Right cardiac atrium (tissue), 5 donors: ENCODE data around the gene UNC119. TPM values are rescaled to one million over a fixed set of nuclear protein-coding genes. Genes with fewer than 3 reads are reported as not detected.
A peak's percentile ranks its signal among the peaks of the same experiment; 100 is the strongest.

ENCODE experiments used
- ATAC-seq, 2 donors: fragments of 200-7000 bp; cut with Tn5 transposase; one replicate each; pipeline versions ENCODE4 v1.8.0 to v1.9.1; 2020; ENCODE audit warnings: moderate library complexity in 2 of 2, mild to moderate bottlenecking in 1 of 2
- DNase-seq, 3 donors: peaks; one replicate each; pipeline ENCODE4 v3.0.0-alpha.2; 2020
- H3K27ac ChIP-seq: one replicate; pipeline ENCODE4 v1.5.1; 2013; ENCODE audit warnings: mild to moderate bottlenecking, low read length, control low read depth, moderate library complexity
- H3K27me3 ChIP-seq: one replicate; pipeline ENCODE4 v1.6.1; 2013; ENCODE audit not compliant: control insufficient read depth, insufficient read depth
- H3K4me1 ChIP-seq: one replicate; pipeline ENCODE4 v1.6.1; 2013; ENCODE audit warnings: low read length; ENCODE audit not compliant: control insufficient read depth, insufficient read depth
- H3K4me3 ChIP-seq: one replicate; pipeline ENCODE4 v1.5.1; 2013; ENCODE audit warnings: low read length, control low read depth
- H3K9me3 ChIP-seq: one replicate; pipeline ENCODE4 v1.6.1; 2013; ENCODE audit warnings: low read length; ENCODE audit not compliant: control insufficient read depth
- whole genome bisulfite sequencing: extraction: QIAGEN DNeasy Blood & Tissue Kit; methylation state at CpG from one replicate; pipeline ENCODE4 v1.1.7; 2013; 5-methylcytosine and 5-hydroxymethylcytosine counted together
- intact Hi-C, 4 donors: fragments of 100-400 bp; cut with DNase I; formaldehyde crosslinking; loops; one replicate each; pipeline versions ENCODE4 v1.11.0 to v1.14.0; 2022 to 2023
- polyA plus RNA-seq: library from polyadenylated mRNA; stranded (reverse); fragments of 200-250 nt; gene quantifications from one replicate; pipeline ENCODE4 v1.2.3, GENCODE V29; 2013
- total RNA-seq, 4 donors: library from RNA; stranded (reverse); fragmentation: NEBNext Ultra II Directional; extraction: Animal tissue kit (Norgen Biotek cat#: 25700); gene quantifications; one replicate each; pipeline ENCODE4 v1.2.1, GENCODE V29; 2021
- donor health status: healthy with polysubstance abuse.
- donor health status: DM: no; HTN: yes; CAD: no.
- donor health status: DM: no; HTN: no; CAD: no.
- donor health status: DM: no; HTN: yes; CAD: no; lungs with severe emphysema.
- donor health status: DM: yes; HTN: yes; CAD: no.

Gene UNC119
- total and polyA plus RNA-seq, 5 donors: 14.0 to 28.8 (median 22.8) TPM

- Histone ChIP-seq H3K27me3 (no peaks in the 10 kb centered on the region), H3K4me3 (no peak overlapping the region), H3K9me3 (no peaks in the 10 kb centered on the region), H3K4me1 (no peaks in the 10 kb centered on the region), H3K27ac (no peak overlapping the region)
- intact Hi-C loops: loop anchor here in 2 of 4 donors (5.0 to 10.0 kb wide), 3 partner anchors 43 to 75 kb away; partner anchors contain the start of gene RSKR (in 1 of the 2)
- no peak for DNase-seq
- 78% methylated on average over 4 of the region's 4 CpGs for WGBS
- ATAC-seq: no peak
These were observed 12.2 kb downstream of the UNC119 start for GRCh38 chr17:28540231-28540630.

GRCh38 chr17:28538296-28538895, 14.0 kb downstream of the UNC119 start:
- 87% methylated on average over 14 of the region's 14 CpGs for WGBS
- Histone ChIP-seq H3K4me1 (no peaks in the 10 kb centered on the region), H3K4me3 (no peak overlapping the region), H3K27me3 (no peaks in the 10 kb centered on the region), H3K9me3 (no peaks in the 10 kb centered on the region), H3K27ac (no peak overlapping the region)
- intact Hi-C loops: no loop called here
- no peak for DNase-seq
- ATAC-seq: no peak

GRCh38 chr17:28537219-28537610, 15.2 kb downstream of the UNC119 start:
- DNase-seq: no peak
- no peak overlapping the region for H3K4me3 ChIP-seq
- H3K27ac ChIP-seq: no peak overlapping the region
- 69% methylated on average over 12 of the region's 12 CpGs for WGBS
- intact Hi-C loops: no loop called here
- H3K27me3 ChIP-seq: no peaks in the 10 kb centered on the region
- H3K9me3 ChIP-seq: no peaks in the 10 kb centered on the region
- ATAC-seq: no peak
- no peaks in the 10 kb centered on the region for H3K4me1 ChIP-seq

GRCh38 chr17:28536532-28537218, 15.7 kb downstream of the UNC119 start:
- ATAC-seq: no peak
- Histone ChIP-seq H3K27me3 (no peaks in the 10 kb centered on the region), H3K4me1 (no peaks in the 10 kb centered on the region), H3K9me3 (no peaks in the 10 kb centered on the region), H3K27ac (no peak overlapping the region), H3K4me3 (no peak overlapping the region)
- 65% methylated on average over 9 of the region's 9 CpGs for WGBS
- DNase-seq: no peak
- intact Hi-C loops: no loop called here

- ATAC-seq: no peak
- intact Hi-C loops: no loop called here
These were observed 17.6 kb downstream of the UNC119 start for GRCh38 chr17:28534740-28535375.

GRCh38 chr17:28533091-28533807, 19.2 kb downstream of the UNC119 start:
- Histone ChIP-seq H3K27me3 (no peaks in the 10 kb centered on the region), H3K27ac (no peak overlapping the region), H3K4me3 (no peak overlapping the region), H3K4me1 (no peaks in the 10 kb centered on the region), H3K9me3 (no peaks in the 10 kb centered on the region)
- DNase-seq (no peak), ATAC-seq (no peak)
- 77% methylated on average over 16 of the region's 16 CpGs for WGBS
- intact Hi-C loops: no loop called here

More at GRCh38 chr17:28534740-28535375, 17.6 kb downstream of the UNC119 start:
- H3K4me3 ChIP-seq: no peak overlapping the region
- H3K27ac ChIP-seq: no peak overlapping the region
- no peak for DNase-seq
- H3K4me1 ChIP-seq: no peaks in the 10 kb centered on the region
- H3K9me3 ChIP-seq: no peaks in the 10 kb centered on the region
- WGBS: 86% methylated on average over 11 of the region's 11 CpGs
- no peaks in the 10 kb centered on the region for H3K27me3 ChIP-seq

GRCh38 chr17:28532050-28532960, 20.1 kb downstream of the UNC119 start:
- WGBS: 75% methylated on average over 7 of the region's 7 CpGs
- H3K27me3 ChIP-seq: no peaks in the 10 kb centered on the region
- ATAC-seq: no peak
- H3K4me1 ChIP-seq: no peaks in the 10 kb centered on the region
- intact Hi-C loops: no loop called here
- no peak for DNase-seq
- no peak overlapping the region for H3K4me3 ChIP-seq
- no peaks in the 10 kb centered on the region for H3K9me3 ChIP-seq
- no peak overlapping the region for H3K27ac ChIP-seq

- H3K9me3 ChIP-seq: no peaks in the 10 kb centered on the region
- intact Hi-C loops: no loop called here
- H3K27ac ChIP-seq: no peak overlapping the region
- 72% methylated on average over 7 of the region's 7 CpGs for WGBS
- DNase-seq: peak in 1 of 3 donors; percentile 9
- H3K4me3 ChIP-seq: no peak overlapping the region
- H3K27me3 ChIP-seq: no peaks in the 10 kb centered on the region
- H3K4me1 ChIP-seq: no peaks in the 10 kb centered on the region
- no peak for ATAC-seq
These were observed 21.5 kb downstream of the UNC119 start for GRCh38 chr17:28530926-28531325.

- ATAC-seq (no peak), DNase-seq (no peak)
- intact Hi-C loops: no loop called here
- Histone ChIP-seq H3K4me3 (no peak overlapping the region), H3K4me1 (no peaks in the 10 kb centered on the region), H3K27ac (no peak overlapping the region), H3K27me3 (no peaks in the 10 kb centered on the region), H3K9me3 (no peaks in the 10 kb centered on the region)
- WGBS: 85% methylated on average over 4 of the region's 4 CpGs
These were observed 22.2 kb downstream of the UNC119 start for GRCh38 chr17:28530250-28530649.

GRCh38 chr17:28529013-28529400, 23.4 kb downstream of the UNC119 start:
- Histone ChIP-seq H3K4me1 (no peaks in the 10 kb centered on the region), H3K27me3 (no peaks in the 10 kb centered on the region), H3K9me3 (no peaks in the 10 kb centered on the region), H3K27ac (no peak overlapping the region), H3K4me3 (no peak overlapping the region)
- DNase-seq (peak in 1 of 3 donors; percentile 3), ATAC-seq (no peak)
- 87% methylated on average over 3 of the region's 3 CpGs for WGBS
- intact Hi-C loops: no loop called here
